Rectal smooth muscle tissue (tissue), 1 donor: Measurements from ENCODE around the gene DRAM1.

Experiments used
- H3K27ac ChIP-seq: one replicate; pipeline ENCODE4 v1.7.0; 2013; ENCODE audit warnings: low read depth, low read length, inconsistent platforms
- H3K27me3 ChIP-seq: one replicate; pipeline ENCODE4 v1.7.0; 2013; ENCODE audit warnings: low read length; ENCODE audit not compliant: control insufficient read depth, insufficient read depth
- H3K36me3 ChIP-seq: one replicate; pipeline ENCODE4 v1.7.0; 2013; ENCODE audit warnings: low read length; ENCODE audit not compliant: control insufficient read depth, insufficient read depth
- H3K4me1 ChIP-seq: one replicate; pipeline ENCODE4 v1.7.0; 2013; ENCODE audit warnings: low read length; ENCODE audit not compliant: control insufficient read depth, insufficient read depth
- H3K4me3 ChIP-seq: one replicate; pipeline ENCODE4 v1.7.0; 2013; ENCODE audit warnings: low read length
- H3K9ac ChIP-seq: one replicate; pipeline ENCODE4 v1.7.0; 2013; ENCODE audit warnings: low read length

Gene DRAM1

GRCh38 chr12:101924618-101925017 lies 47.2 kb downstream of the DRAM1 start:
- no peak overlapping the region for H3K4me3 ChIP-seq
- no peaks in the 10 kb centered on the region for H3K4me1 ChIP-seq
- no peaks in the 10 kb centered on the region for H3K36me3 ChIP-seq
- no peak overlapping the region for H3K9ac ChIP-seq
- H3K27me3 ChIP-seq: no peaks in the 10 kb centered on the region
- no peak overlapping the region for H3K27ac ChIP-seq

- Histone ChIP-seq H3K36me3 (no peaks in the 10 kb centered on the region), H3K4me3 (no peak overlapping the region), H3K27me3 (no peaks in the 10 kb centered on the region), H3K9ac (no peak overlapping the region), H3K4me1 (no peaks in the 10 kb centered on the region), H3K27ac (no peak overlapping the region)
Measured at GRCh38 chr12:101925361-101925760, 48.0 kb downstream of the DRAM1 start.

GRCh38 chr12:101925935-101926334 lies 48.6 kb downstream of the DRAM1 start:
- Histone ChIP-seq H3K27me3 (no peaks in the 10 kb centered on the region), H3K4me1 (no peaks in the 10 kb centered on the region), H3K36me3 (no peaks in the 10 kb centered on the region), H3K27ac (no peak overlapping the region), H3K9ac (no peak overlapping the region), H3K4me3 (no peak overlapping the region)

- no peaks in the 10 kb centered on the region for H3K4me1 ChIP-seq
- no peaks in the 10 kb centered on the region for H3K27me3 ChIP-seq
- no peak overlapping the region for H3K4me3 ChIP-seq
- no peak overlapping the region for H3K27ac ChIP-seq
- no peak overlapping the region for H3K9ac ChIP-seq
- no peaks in the 10 kb centered on the region for H3K36me3 ChIP-seq
Measured at GRCh38 chr12:101927036-101927435, 49.7 kb downstream of the DRAM1 start.

GRCh38 chr12:101927999-101928398 lies 50.6 kb downstream of the DRAM1 start:
- Histone ChIP-seq H3K4me3 (no peak overlapping the region), H3K27me3 (no peaks in the 10 kb centered on the region), H3K36me3 (no peaks in the 10 kb centered on the region), H3K27ac (no peak overlapping the region), H3K4me1 (no peaks in the 10 kb centered on the region), H3K9ac (no peak overlapping the region)

- Histone ChIP-seq H3K36me3 (no peaks in the 10 kb centered on the region), H3K27ac (no peak overlapping the region), H3K4me3 (no peak overlapping the region), H3K4me1 (no peaks in the 10 kb centered on the region), H3K27me3 (no peaks in the 10 kb centered on the region), H3K9ac (no peak overlapping the region)
Measured at GRCh38 chr12:101928556-101928955, 51.2 kb downstream of the DRAM1 start.

- Histone ChIP-seq H3K4me3 (no peak overlapping the region), H3K9ac (no peak overlapping the region), H3K4me1 (no peaks in the 10 kb centered on the region), H3K27ac (no peak overlapping the region), H3K36me3 (no peaks in the 10 kb centered on the region), H3K27me3 (no peaks in the 10 kb centered on the region)
Measured at GRCh38 chr12:101929365-101930041, 52.1 kb downstream of the DRAM1 start.

GRCh38 chr12:101931498-101932326 lies 54.3 kb downstream of the DRAM1 start:
- no peak overlapping the region for H3K27ac ChIP-seq
- H3K4me3 ChIP-seq: no peak overlapping the region
- no peaks in the 10 kb centered on the region for H3K27me3 ChIP-seq
- H3K4me1 ChIP-seq: no peaks in the 10 kb centered on the region
- no peak overlapping the region for H3K9ac ChIP-seq
- no peaks in the 10 kb centered on the region for H3K36me3 ChIP-seq

- H3K36me3 ChIP-seq: no peaks in the 10 kb centered on the region
Measured at GRCh38 chr12:101933866-101934514, 56.6 kb downstream of the DRAM1 start.

GRCh38 chr12:101935890-101936746 lies 58.7 kb downstream of the DRAM1 start:
- H3K27me3 ChIP-seq: no peaks in the 10 kb centered on the region
- H3K27ac ChIP-seq: no peak overlapping the region
- H3K9ac ChIP-seq: no peak overlapping the region
- H3K4me1 ChIP-seq: no peaks in the 10 kb centered on the region
- H3K4me3 ChIP-seq: no peak overlapping the region
- H3K36me3 ChIP-seq: no peaks in the 10 kb centered on the region

More at GRCh38 chr12:101933866-101934514, 56.6 kb downstream of the DRAM1 start:
- Histone ChIP-seq H3K9ac (no peak overlapping the region), H3K4me1 (no peaks in the 10 kb centered on the region), H3K27me3 (no peaks in the 10 kb centered on the region), H3K4me3 (no peak overlapping the region), H3K27ac (no peak overlapping the region)

- H3K27me3 ChIP-seq: no peaks in the 10 kb centered on the region
- H3K27ac ChIP-seq: no peak overlapping the region
- no peak overlapping the region for H3K4me3 ChIP-seq
- no peaks in the 10 kb centered on the region for H3K36me3 ChIP-seq
- no peak overlapping the region for H3K9ac ChIP-seq
- H3K4me1 ChIP-seq: no peaks in the 10 kb centered on the region
Measured at GRCh38 chr12:101939306-101939705, 61.9 kb downstream of the DRAM1 start.

- H3K9ac ChIP-seq: no peak overlapping the region
- no peak overlapping the region for H3K27ac ChIP-seq
- no peaks in the 10 kb centered on the region for H3K27me3 ChIP-seq
- H3K4me1 ChIP-seq: no peaks in the 10 kb centered on the region
- no peaks in the 10 kb centered on the region for H3K36me3 ChIP-seq
- no peak overlapping the region for H3K4me3 ChIP-seq
Measured at GRCh38 chr12:101939856-101940265, 62.5 kb downstream of the DRAM1 start.
